NCI-H2081 (cell line): Measurements from ENCODE around the gene NOX5.

Source experiments
- DNase-seq, 2 experiments: peaks; one replicate each; lab custom pipeline; 2025; lab: John Stamatoyannopoulos, UW

Gene NOX5

GRCh38 chr15:69018951-69019350 is 4.5 kb downstream of the NOX5 start:
- DNase-seq, result no peak

DNA sequence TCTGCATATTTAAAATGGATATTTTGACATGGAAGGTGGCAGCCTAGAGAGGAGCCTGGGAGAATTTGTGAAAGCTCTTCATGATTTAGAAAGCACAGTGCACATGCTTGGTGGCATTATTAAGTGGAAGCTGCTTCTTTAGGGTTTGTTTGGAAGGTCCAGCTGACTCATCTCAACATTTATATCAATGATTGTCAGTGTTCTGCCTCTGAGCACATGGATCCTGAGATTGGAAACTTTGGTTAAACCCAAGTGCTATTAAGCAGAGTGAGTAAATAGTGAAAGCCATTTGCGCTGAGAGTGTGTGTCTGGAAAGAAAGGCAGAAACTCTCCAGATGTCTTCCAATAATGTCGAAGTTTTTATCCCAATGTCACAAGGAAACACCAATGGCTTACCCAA is 7.4 kb downstream of the NOX5 start:
- no peak for DNase-seq

- no peak for DNase-seq
Measured at GRCh38 chr15:69025320-69025719, 10.8 kb downstream of the NOX5 start.

DNA sequence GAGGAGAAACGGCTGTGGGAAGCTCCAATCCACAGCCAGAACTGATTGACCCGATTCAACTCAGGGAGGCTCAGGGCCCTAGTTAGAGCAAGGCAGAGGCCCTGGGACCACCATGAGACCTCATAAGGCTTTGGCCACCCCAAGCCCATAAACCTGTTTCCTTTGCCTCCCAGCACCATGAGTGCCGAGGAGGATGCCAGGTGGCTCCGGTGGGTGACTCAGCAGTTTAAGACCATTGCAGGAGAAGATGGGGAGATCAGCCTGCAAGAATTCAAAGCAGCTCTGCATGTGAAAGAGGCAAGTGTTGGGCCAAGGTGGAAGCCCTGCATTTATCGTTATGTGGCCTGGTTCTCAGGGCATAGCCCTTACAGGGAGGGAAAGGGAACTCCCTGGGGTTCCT is 11.9 kb downstream of the NOX5 start:
- no peak for DNase-seq

DNA sequence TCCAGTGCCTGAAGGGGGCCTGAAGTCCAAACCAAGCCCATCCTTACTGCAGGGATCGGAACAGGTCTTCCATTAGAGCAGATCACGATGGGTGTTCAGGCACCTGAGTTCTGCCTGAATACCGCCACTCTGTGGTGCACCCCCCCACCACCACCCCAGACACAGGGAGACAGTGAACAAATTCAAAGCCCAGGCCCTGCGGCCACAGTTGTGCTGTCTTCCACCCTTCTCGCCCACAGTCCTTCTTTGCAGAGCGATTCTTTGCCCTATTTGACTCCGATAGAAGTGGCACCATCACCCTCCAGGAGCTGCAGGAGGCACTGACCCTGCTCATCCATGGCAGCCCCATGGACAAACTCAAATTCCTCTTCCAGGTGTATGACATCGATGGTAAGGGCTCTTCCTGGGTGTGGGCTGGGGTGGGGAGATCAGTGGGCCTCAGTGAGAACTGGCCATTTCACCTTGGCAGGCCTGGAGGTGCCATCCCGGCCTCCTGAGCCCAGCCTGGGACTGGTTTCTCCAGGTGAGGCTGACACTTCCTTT is 13.6 kb downstream of the NOX5 start:
- no peak for DNase-seq

- peak in 1 of 2 experiments; percentile 4 for DNase-seq
Measured at GRCh38 chr15:69031013-69032001, 16.8 kb downstream of the NOX5 start.

DNA sequence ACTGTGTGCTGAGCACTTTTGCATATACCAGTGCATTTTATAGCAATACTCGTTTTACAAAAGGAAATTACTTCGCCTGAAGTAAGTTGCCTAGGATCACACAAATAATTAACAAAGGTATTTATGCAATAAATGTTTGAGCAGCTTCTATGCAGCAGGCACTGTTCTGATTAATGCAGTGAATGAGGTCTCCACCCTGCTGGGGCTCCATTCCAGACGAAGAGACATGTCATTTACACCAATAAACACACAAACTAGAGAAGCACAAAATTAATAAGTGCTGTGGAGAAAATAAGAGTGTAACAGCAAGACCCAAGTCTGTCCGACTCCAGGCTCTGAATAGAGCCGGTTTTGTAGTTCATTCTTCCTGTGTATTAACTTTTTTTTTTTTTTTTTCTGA is 17.5 kb downstream of the NOX5 start:
- DNase-seq, result no peak

- DNase-seq, result no peak
Measured at GRCh38 chr15:69032703-69033373, 18.3 kb downstream of the NOX5 start.

- DNase-seq, result no peak
Measured at GRCh38 chr15:69034352-69034751, 19.9 kb downstream of the NOX5 start.

- no peak for DNase-seq
Measured at GRCh38 chr15:69035205-69035917, 20.9 kb downstream of the NOX5 start.

DNA sequence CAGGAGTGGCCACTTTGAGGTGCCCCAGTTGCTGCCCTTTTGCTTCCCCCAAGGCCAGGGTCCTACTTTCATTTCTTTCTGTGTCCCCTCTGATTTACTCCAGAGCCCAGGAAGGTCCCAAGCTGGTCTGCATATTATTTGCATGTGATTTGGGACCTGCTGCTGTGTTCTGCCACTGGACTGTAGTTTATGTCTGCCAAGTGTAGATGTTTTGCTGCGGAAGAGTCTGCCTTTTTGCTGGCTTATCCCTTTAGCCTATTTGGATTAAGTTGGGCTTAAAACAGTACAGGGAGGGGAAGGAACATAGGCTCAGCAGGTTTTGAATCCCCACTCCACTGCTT is 21.4 kb downstream of the NOX5 start:
- DNase-seq, result no peak

GRCh38 chr15:69036826-69037225 is 22.3 kb downstream of the NOX5 start:
- no peak for DNase-seq

DNA sequence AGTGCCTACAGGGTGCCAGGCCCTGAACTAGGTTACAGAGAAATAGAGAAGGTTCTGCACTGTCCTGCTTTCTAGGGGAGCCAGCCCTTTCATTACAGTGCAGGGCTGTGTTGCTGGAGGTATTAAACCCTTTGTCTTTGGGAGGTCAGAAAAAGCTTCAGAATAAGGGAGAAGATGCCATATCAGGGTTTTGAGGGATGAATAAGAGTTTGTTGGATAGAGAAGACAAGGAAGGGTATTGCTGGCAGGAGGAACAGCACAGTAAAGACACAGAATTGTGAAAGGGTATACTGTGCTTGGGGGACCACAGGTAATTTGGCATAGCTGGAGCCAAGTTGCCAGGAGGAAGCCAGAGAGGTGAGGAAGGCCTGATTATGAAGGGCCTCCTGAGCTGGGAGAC is 23.0 kb downstream of the NOX5 start:
- DNase-seq, result no peak

DNA sequence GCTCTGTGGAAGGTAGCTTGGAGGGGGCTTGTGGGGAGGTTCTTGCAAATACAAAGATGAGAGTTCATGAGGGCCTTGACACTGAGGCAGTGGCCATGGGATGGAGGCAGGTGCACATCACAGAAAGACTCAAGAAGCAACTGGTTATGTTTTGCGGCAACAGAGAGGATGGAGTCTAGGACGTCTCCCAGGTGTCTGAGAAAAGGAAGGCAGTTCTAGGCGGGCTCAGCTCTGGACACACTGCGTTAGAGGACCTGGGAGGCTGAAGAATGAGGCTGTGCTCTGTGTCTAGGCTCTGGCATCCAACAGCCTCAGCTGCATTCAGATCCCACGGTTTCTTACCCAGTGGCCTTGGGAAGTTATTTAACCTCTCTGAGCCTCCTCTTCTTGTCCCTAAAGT is 23.5 kb downstream of the NOX5 start:
- DNase-seq, result no peak

- no peak for DNase-seq
Measured at GRCh38 chr15:69038508-69038907, 24.0 kb downstream of the NOX5 start.

- DNase-seq, result no peak
Measured at GRCh38 chr15:69039516-69040225, 25.2 kb downstream of the NOX5 start.

DNA sequence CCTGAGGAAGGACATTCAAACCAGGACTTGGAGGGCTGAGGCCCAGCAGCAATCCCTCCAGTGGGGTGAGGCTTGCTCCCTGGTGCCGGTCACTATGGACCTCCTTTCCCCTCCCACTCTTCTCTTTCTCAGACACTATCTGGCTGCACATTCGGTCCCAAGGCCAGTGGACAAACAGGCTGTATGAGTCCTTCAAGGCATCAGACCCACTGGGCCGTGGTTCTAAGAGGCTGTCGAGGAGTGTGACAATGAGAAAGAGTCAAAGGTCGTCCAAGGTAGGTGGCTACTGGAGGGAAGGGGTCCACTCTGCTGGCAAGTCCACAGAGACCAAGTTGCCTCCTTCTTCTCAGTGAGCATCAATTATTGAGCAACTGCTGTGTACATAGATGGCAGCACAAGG is 28.0 kb downstream of the NOX5 start:
- DNase-seq, result no peak

- no peak for DNase-seq
Measured at GRCh38 chr15:69045802-69046201, 31.3 kb downstream of the NOX5 start.

- no peak for DNase-seq
Measured at GRCh38 chr15:69046781-69047180, 32.3 kb downstream of the NOX5 start.

GRCh38 chr15:69049976-69050375 is 35.5 kb downstream of the NOX5 start:
- DNase-seq, result no peak

GRCh38 chr15:69055251-69055650 is 40.8 kb downstream of the NOX5 start:
- DNase-seq, result no peak

DNA sequence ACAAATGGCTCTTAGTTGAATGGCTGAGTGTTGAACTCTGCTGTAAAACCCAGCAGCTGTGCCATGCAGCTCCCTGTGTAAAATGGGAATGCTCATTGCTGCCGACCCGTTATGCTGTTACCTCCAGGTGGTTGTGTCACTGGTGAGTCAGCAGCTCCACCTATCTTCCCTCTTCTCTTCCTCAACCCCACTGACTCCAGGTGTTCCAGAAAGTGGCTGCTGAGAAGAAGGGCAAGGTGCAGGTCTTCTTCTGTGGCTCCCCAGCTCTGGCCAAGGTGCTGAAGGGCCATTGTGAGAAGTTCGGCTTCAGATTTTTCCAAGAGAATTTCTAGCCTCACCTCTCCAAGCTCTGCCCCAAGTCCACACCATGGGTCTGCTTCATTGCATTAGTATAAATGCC is 41.9 kb downstream of the NOX5 start:
- peak in 1 of 2 experiments; percentile 14 for DNase-seq
